KBM-7 (cell line): ENCODE data around the gene DIS3L.
A peak's percentile ranks its signal among the peaks of the same experiment; 100 is the strongest.
"Not testable (repeated sequence)": the region's sequence is repeated elsewhere in the genome, so short reads cannot be mapped to it uniquely, and the experiment has no call there.

Experiments used
- DNase-seq: peaks from one replicate; pipeline ENCODE4 v3.0.0-alpha.2; 2015
- in situ Hi-C: fragments of 300-500 bp; cut with MboI; formaldehyde crosslinking; loops from 2 replicates; pipeline ENCODE4 v1.14.3; 2020; ENCODE audit warnings: low sequenced_read_pairs, low pct_unique_long_range_greater_than_20kb, mixed read lengths

DIS3L gene

DNA sequence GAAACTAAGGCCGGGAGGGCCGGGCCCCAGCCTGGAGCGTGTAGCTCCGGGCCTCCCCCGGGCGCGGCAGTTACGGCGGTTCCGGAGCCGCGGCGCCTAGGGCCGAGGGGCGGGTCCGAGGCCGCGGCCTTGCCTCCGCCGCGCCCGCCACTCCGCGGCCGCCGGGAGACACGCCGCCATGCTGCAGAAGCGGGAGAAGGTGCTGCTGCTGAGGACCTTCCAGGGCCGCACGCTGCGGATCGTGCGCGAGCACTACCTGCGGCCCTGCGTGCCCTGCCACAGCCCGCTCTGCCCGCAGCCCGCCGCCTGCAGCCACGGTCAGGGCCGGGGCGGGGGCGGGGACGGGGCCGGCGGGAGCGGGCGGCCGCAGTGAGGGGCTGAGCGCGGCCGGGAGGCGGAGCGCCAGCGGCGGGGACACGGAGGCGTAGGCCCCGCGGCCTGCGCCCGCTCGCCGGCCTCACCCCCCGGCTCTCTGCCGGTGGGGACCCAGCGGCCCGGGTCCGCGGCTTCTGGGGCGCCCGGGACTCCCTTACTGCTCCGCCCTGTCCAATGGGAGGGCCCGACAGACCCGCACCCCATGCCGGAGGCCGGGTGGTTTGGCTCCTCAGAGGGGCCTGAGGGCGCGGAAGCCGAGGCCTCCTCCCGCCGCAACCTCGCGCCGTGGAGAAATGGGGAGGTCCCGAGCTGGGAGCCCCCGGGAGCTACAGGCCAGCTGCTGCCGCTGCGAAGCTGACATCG, at the start of gene DIS3L:
Gene DIS3L, plus strand, starts transcription at position 150 of the 738 bp plus-strand sequence. Its CDS starts 29 bp downstream, at position 179.
- in situ Hi-C loops = no loop called here
- DNase-seq = peak; percentile 85

DNA sequence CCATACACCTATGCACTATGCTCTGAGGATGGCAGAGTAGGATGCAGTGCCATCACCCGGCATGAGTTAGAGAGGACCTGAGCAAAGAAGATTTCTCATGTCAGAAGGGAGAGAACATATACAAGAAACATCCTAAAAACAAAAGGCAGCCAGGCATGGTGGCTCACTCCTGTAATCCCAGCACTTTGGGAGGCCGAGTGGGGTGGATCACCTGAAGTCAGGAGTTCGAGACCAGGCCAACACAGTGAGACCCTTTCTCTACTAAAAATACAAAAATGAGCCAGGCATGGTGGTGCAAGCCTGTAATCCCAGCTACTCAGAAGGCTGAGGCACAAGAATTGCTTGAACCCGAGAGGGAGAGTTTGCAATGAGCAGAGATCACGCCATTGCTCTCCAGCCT, 47.5 kb upstream of the DIS3L start:
- in situ Hi-C loops = not testable (repeated sequence)

DNA sequence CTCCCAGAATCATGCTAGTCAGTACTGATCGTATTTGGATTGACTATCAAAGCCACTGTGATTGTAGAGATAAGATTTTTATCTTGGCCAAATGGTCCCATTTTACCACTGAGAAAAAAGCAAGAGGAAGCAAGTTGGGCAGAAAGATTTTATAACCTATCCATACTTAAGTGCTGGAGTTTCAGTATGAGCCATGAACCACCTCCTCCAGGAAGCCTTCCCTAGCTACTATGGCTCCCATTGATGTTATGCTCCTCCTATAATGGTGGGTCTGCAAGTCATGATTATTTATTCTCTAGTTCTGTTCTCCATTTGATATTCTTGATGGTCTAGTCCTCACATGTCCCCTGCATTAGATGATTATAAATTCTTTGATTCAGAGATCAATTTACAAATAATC, 46.4 kb upstream of the DIS3L start:
- in situ Hi-C loops = no loop called here
- no peak for DNase-seq

More for the DNA sequence above, 47.5 kb upstream of the DIS3L start:
- not testable (repeated sequence) for DNase-seq

DNA sequence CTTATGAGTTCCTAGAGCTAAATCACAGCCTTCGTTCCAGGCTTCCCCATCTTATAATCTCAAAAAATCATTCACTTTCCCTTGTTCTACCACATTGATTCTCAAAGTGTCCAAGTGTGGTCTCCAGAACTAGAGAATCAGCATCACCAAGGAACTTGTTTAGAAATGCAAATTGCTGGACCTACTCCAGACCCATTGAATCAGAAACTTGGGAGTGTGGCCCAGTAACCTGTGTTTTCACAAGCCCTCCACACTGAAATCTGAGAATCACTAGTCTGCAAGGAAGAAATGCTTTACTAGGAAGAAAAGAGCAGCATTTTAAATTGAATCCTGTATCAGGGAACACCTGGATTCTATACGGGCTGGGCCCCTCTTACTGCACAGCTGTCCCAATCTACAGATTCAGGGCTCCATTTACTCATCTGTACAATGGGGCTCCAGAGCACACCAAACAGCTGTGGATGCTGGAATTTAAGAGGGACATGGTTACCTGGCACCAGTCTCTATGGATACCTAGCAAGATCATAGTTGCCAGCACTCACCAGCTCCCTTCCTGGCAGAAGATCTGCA, 43.7 kb upstream of the DIS3L start:
- no peak for DNase-seq
- in situ Hi-C loops = no loop called here

DNA sequence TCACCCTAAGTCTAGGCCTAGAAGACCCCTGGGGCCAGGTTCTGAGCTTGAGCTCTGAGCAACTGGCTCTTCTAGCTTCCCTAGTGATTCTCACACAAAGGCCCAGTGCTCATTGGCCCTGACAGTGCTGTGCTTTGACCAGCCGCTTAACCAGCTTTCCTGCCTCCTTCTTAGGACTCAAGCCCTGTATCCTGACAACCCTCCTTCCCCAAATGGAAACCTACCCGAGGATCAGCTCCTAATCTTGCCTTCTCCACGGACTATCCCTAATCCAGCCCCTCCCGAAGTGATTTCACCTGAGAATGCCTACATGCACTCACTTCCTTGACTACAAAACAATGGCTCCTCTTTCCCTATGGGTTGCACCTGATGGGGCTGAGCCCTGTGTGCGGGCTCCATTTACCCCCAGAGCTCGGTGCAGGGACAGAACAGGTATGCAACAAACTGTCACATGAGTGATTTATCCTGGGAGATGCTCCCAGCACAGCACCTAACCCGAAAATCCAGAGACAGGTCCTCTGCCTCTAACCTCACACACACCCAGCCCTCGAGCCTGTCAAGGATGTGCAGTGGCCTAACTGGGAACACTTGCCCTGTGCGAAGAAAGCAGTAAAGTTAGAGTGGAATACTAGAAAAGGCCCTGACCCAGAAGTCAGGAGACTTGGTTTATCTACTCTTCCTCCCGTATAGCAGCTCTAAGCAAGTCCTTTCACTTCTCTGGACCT, 42.1 kb upstream of the DIS3L start:
- in situ Hi-C loops = no loop called here

DNA sequence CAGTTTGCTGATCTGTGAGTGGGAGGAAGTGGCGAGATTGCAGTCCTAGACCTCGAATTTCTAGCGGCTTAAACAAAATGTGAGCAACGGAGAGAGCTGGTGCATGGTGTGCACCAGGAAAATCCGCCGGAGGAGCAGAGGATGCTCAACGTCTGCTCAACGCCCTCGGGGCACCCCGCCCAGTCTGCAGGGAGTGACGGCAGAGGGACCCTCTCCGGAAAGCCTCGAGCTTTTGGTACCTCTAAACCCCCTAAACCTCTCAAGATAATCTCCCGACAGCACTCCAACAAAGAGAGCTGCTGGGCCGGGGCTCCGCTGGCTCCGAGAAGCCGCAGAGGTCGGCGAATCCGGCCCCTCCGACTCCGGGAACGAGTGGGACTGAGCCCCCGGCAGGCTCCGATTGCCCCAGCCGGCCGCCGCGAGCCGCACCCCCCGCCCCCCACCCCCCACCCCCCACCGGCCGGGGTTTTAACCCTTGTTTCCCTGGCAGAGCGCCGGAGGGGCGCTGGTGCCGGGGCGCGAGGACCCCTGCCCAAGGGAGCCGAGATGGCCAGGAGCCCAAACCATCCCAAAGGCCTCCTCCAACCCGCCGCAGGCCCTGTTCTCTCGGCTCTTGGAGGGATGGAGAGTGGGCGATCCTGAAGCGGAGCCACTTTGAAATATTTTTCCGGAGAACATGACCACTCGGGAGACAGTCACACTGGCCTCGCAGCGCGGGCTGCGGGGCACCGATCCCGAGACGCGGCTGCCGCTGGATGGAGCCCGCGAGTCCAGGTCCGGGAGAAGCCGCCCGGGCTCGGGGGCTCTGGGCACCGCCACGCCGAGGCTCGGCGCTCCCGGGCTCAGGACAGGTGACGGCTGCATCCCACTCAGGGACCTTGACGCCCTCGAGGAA, 41.3 kb upstream of the DIS3L start:
- in situ Hi-C loops = no loop called here
- DNase-seq = no peak

More for the DNA sequence above, 42.1 kb upstream of the DIS3L start:
- no peak for DNase-seq

DNA sequence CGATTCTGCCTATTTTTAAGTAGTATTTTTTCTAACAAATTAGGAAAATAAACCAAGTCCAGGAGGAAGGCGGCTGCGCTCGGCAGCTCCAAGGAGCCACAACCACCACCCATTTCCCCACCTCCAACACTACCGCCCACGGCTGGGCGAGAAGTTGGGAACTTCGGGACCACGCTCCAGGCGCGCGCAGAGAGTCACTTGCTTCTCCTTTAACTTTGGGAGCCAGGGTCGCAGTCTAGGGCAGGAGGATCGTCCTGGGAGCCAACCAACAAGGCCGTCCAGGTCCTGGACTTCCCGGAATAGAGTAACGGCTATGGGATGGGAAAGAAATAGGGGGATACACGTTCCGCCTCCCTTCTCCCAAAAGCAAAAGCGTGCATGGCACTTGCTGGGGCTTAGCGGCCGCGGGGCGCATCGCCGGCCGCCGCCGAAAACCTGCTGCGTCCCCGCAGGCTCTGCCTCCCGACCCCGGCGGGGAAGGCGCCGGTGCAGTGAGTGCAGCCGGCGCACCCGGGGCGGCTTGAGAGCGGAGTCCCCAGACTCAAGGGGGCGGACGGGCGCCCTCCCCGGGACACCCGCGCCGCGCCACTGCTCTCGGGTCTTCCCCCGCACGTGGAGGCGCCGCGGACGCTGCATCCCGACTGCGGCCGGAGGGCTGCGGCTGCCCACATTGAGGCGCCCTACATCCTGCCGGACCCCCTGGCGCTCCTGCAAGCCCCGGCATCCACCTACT, 40.5 kb upstream of the DIS3L start:
- in situ Hi-C loops = no loop called here
- DNase-seq = peak; percentile 73

DNA sequence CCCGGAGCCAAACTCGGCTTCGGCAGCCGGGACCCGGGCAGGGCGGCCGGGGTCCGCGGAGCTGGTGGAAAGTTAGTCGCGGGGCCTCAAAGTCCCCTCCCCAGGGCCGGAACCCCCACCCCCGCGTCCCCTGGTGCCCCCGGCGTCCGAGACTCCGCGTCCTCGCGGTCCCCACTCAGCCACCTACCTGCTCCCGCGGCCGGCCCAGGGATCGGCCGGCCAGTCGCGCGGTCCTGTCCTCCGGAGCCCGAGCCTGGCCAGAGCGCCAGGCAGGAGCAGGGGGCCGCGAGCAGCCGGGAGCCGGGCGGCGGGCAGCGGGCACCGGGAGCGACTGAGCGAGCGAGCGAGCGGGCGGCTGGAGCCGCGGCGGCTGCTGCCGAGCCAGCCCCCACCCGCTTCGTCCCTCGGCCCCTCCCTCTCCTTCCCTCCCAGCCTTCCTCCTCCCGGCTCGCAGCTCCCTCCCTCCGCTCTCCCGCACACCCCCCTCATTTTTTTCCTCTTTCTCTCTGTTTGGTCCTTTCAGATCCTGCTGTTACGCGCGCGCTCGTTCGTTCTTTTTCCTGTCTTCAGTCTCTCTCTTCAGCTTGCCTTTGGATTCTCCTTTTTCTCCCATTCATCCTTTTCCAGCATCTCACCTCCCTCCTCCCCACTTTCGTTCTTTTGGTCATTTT, 39.8 kb upstream of the DIS3L start, which contains the start of gene MEGF11:
Gene MEGF11, minus strand, starts transcription at position 333 of the 671 bp plus-strand sequence. CDS start 125,347 bp downstream, outside the sequence.
- DNase-seq = peak; percentile 38
- in situ Hi-C loops = no loop called here

DNA sequence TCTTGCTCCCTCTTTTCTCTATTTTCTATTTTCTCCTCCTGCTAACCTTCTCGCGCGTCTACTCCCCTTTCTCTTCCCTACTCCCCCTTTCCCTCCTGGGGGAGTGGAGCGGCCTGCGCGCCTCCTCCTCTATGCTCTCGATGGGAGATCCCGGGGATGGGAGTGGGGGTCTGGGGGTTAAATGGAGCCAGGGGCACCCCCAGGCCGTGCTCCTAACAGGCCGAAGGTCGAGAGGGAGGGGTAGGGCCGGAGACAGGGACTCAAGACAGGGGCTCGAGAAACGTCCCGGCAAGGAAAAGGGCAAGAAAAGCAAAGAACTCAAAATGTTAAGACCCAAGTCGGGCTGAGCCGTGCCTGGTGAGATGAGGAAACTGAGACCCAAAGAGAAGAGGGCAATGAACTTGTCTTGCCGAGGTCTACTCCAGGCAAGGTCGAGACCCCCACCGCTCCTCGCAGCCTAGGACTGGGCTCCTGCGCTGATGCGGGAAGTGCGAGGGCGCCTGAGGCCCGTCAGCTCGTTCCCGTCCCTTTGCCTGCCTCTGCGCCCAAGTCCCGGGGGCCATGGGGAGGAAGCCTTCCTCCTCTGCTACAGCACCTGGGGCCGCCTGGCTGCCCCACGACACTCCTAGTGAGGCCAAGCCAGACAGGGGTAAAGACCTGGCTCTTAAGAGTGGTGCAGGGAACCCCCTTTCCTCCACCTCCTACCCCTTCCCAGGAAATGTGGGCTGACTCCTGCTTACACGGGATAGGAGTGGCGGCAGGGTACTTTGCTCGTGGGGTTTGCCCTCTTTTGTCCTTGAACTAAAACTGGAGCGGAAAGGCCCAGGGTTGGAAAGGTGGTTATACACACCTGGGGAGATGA, 39.0 kb upstream of the DIS3L start:
- in situ Hi-C loops = no loop called here
- DNase-seq = no peak

DNA sequence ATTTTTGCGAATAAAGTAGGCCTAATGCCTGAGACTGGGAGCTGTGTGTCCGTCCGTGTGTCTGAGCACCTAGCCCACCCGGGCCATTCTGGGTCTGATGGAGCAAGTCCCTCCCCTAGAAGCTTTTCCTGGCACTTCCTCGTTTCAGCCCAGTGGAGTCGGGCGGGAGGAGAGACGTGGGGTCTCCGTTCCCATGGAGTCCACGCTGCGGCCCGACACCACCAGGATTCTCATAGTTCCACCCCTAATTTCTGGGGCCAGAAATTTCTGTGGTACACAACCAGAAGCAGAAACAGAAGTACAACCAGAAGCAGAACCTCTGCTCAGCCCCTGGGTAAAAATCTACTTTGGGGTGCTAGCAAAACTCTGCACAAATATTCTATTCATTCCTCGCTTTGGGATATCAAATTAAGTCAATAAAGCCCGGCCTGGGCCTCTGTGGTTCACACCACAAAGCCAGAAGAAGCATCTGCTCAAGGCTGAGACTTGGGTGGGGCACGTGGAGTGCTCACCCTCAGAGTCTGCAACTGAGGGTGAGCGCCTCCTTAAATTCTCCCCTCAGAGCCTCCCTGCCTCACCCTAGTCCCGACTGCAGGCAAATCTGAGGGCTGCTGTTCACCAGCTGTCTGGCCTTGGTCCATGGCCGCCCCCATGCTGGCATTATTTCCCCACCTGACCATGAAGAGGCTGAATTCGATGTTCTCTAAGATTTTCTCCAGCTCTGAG, 38.3 kb upstream of the DIS3L start:
- DNase-seq = no peak
- in situ Hi-C loops = no loop called here

DNA sequence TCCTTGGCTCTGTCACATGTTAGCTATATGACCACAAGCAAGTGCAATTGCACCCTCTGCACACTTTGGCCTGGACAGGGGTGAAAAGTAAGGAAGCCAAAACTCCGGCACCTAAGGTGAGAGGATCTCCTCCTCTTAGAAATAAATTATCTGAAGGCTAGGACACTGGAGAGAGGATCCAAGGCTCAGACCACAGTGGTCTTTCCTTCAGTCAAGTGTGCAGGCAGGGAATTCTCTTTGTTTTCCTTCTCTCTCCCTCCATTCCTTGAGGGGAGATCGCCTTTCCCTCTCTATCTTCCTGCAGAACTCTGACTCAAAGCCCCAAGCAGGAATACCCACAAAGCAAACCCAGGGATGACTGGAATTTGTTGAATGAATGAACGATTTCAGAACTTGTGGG, 36.7 kb upstream of the DIS3L start:
- no peak for DNase-seq
- in situ Hi-C loops = no loop called here

DNA sequence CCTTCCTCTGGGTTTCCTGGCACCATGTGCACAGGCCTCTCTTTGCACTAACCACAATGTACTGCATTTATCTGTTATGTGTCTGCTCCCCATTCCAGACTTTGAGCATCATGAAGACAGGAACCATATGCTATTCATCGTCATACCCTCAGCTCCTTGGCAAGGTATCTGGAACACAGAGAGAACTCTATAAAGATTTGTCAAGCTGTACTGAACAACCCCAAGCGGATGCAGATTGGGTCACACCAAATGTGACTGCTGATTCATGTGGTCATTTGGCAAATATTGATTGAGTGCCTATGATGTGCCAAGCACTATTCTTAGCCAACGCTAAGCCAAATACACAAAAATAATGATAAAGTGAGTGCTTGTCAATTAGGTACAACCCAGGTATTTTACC, 32.3 kb upstream of the DIS3L start:
- no peak for DNase-seq
- in situ Hi-C loops = no loop called here

DNA sequence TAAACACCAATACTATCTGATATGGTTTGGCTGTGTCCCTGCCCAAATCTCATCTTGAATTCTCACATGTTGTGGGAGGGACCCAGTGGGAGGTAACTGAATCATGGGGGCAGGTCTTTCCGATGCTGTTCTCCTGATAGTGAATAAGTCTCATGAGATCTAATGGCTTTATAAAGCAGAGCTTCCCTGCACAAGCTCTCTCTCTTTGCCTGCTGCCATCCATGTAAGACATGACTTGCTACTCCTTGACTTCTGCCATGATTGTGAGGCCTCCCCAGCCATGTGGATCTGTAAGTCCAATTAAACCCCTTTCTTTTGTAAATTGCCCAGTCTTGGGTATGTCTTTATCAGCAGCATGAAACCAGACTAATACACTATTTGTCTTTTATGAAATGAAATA, 30.5 kb upstream of the DIS3L start:
- in situ Hi-C loops, DNase-seq: not testable (repeated sequence)

DNA sequence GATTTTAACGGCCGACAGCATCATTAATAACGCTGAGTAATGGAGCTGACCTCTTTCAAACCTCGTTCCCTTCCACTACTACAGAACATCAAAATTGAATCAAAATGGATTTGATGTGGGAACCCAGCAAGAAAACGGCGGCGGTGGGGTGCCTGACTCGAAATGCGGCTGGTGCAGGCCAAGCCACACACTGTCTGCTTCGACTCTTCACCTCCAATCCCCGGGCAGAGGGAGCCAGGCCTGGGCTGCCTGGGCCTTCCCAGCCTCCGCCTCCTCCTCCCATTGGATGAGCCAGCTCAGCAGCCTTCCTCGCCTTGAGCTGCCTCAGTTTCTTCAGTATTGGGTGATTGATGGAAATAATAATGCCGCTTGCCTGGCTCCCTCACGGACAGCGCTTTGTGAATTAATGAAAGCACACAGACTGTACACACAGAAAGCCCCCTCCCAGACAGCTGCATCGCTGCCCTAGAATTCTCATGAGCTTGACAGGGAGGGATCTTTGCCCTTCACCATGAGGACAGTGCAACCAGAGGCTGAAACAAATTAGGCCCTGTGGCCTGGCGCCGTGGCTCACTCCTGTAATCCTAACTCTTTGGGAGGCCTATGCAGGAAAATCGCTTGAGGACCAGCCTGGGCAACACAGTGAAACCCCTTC, 28.4 kb upstream of the DIS3L start:
- DNase-seq = no peak
- in situ Hi-C loops = no loop called here

DNA sequence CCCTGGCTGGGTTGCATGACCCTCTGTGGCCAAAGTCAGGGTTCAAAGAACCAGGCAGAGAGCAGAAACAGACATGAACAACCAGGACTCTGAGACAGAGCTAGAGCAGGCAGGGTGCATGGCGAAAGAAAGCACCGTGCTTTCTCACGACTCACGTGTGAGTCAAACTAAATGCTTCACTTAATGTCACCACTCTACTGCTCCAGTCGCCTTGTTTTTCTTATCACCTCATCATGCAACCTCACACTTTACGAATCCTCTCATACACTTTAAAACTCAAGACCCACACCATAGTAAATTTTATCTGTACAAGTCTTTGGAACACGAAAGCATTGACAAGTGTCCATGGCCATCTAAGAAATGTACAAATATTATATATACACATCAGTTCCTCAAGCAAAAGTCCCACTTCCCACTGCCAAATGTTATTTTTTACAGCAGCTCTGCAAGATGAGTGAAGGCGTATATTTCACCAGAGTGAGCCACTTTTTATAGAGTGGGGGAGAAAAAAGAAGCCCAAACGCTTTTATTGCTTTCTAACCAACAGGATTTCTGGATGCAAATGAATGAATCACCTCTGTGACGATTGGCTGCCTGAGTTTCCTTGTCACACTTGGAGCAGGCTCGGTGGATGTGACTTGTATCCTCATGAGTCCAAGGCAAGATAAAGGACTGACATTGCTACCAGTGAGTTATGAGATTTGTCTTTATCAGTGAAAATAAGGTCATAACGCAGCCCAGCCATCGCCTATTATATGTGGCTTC, 23.9 kb upstream of the DIS3L start:
- peak; percentile 90 for DNase-seq
- in situ Hi-C loops = no loop called here
